Loucy (cell line): Measurements from ENCODE around the gene BCAS1.
"Not testable (repeated sequence)": the region's sequence is repeated elsewhere in the genome, so short reads cannot be mapped to it uniquely, and the experiment has no call there.

Source experiments
- H2AFZ ChIP-seq: fragments of 200-600 bp; sonication (generic); 2 replicates; pipeline ENCODE4 v1.6.0; 2016; ENCODE audit warnings: antibody characterized with exemption, mild to moderate bottlenecking, low read length, moderate library complexity
- H3F3A ChIP-seq: fragments of 200-600 bp; 2 replicates; pipeline ENCODE4 v1.6.0; 2016; ENCODE audit warnings: antibody characterized with exemption, low read depth, mild to moderate bottlenecking
- H3K27me3 ChIP-seq: fragments of 200-600 bp; sonication (generic); 2 replicates; pipeline ENCODE4 v1.6.1; 2014; ENCODE audit warnings: low read length, mild to moderate bottlenecking; ENCODE audit not compliant: insufficient read depth, poor library complexity, severe bottlenecking
- H3K36me3 ChIP-seq: fragments of 200-600 bp; sonication (generic); 2 replicates; pipeline ENCODE4 v1.6.1; 2016; ENCODE audit warnings: low read length; ENCODE audit not compliant: insufficient read depth
- H3K4me1 ChIP-seq: fragments of 200-600 bp; sonication (generic); 2 replicates; pipeline ENCODE4 v1.5.1; 2014; ENCODE audit warnings: low read length, mild to moderate bottlenecking; ENCODE audit not compliant: insufficient read depth, poor library complexity, severe bottlenecking
- H3K4me2 ChIP-seq: fragments of 200-600 bp; sonication (generic); 2 replicates; pipeline ENCODE4 v1.6.0; 2014; ENCODE audit warnings: antibody characterized with exemption, low read length, low read depth, mild to moderate bottlenecking; ENCODE audit not compliant: poor library complexity, severe bottlenecking
- H3K4me3 ChIP-seq: fragments of 200-600 bp; sonication (generic); 2 replicates; pipeline ENCODE4 v1.5.1; 2014; ENCODE audit warnings: low read length, mild to moderate bottlenecking, mixed read lengths; ENCODE audit not compliant: poor library complexity, severe bottlenecking
- H3K79me2 ChIP-seq: fragments of 200-600 bp; sonication (generic); 2 replicates; pipeline ENCODE4 v1.6.1; 2014; ENCODE audit warnings: low read length; ENCODE audit not compliant: insufficient read depth
- H3K9ac ChIP-seq: fragments of 200-600 bp; sonication (generic); 2 replicates; pipeline ENCODE4 v1.6.0; 2014; ENCODE audit warnings: mild to moderate bottlenecking, low read depth, low read length, moderate library complexity; ENCODE audit not compliant: poor library complexity, severe bottlenecking
- H3K9me2 ChIP-seq: fragments of 200-600 bp; sonication (generic); replicated peaks from 2 replicates; pipeline ENCODE4 v1.6.1; 2016; ENCODE audit warnings: low read depth, low read length, mixed read lengths
- H3K9me3 ChIP-seq: fragments of 200-600 bp; sonication (generic); 2 replicates; pipeline ENCODE4 v1.6.1; 2014; ENCODE audit warnings: mild to moderate bottlenecking, antibody characterized with exemption, low read length, low read depth; ENCODE audit not compliant: insufficient read depth
- H4K20me1 ChIP-seq: fragments of 200-600 bp; sonication (generic); 2 replicates; pipeline ENCODE4 v1.6.0; 2014; ENCODE audit warnings: antibody characterized with exemption, low read length, mild to moderate bottlenecking; ENCODE audit not compliant: insufficient read depth, poor library complexity, severe bottlenecking
- EZH2phosphoT487 ChIP-seq: fragments of 200-600 bp; IDR thresholded peaks from 2 replicates; pipeline ENCODE4 v1.6.1; 2018; ENCODE audit warnings: antibody characterized with exemption, mild to moderate bottlenecking, moderate library complexity, borderline replicate concordance
- TF ChIP-seq, protein P1 (sequence below): fragments of 200-600 bp; sonication (generic); conservative IDR thresholded peaks from 2 replicates; pipeline ENCODE4 v1.5.1; 2014; ENCODE audit warnings: mild to moderate bottlenecking, antibody characterized with exemption, low read length

BCAS1 gene

DNA sequence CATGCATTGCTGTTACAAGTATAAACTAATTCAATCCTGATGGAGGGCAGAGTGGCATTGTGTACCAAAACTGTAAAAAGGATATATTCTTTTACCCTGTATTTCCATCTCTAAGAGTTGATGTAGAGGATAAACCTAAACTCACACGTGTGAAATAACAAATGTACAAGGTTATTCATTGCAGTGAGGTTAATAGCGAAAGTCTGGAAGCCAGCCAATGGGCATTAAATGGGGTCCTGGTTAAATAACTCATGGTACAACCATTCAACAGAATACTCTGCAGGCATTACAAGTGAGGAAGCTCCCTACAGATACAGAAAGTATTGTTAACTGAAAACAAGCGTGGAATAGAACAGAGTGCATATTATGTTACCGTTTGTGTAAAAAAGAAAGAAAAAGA lies 56.9 kb downstream of the BCAS1 start:
- Histone ChIP-seq H3K79me2 (no peaks in the 10 kb centered on the region), H4K20me1 (no peaks in the 10 kb centered on the region), H3F3A (no peaks in the 10 kb centered on the region), H3K36me3 (no peaks in the 10 kb centered on the region), H3K9ac (no peak overlapping the region), H3K9me3 (no peaks in the 10 kb centered on the region), H3K4me3 (no peak overlapping the region), H3K4me1 (no peaks in the 10 kb centered on the region), H3K4me2 (no peak overlapping the region), H3K27me3 (no peaks in the 10 kb centered on the region), H3K9me2 (no peaks in the 10 kb centered on the region), H2AFZ (no peak overlapping the region)
- TF ChIP-seq, protein P1, sequence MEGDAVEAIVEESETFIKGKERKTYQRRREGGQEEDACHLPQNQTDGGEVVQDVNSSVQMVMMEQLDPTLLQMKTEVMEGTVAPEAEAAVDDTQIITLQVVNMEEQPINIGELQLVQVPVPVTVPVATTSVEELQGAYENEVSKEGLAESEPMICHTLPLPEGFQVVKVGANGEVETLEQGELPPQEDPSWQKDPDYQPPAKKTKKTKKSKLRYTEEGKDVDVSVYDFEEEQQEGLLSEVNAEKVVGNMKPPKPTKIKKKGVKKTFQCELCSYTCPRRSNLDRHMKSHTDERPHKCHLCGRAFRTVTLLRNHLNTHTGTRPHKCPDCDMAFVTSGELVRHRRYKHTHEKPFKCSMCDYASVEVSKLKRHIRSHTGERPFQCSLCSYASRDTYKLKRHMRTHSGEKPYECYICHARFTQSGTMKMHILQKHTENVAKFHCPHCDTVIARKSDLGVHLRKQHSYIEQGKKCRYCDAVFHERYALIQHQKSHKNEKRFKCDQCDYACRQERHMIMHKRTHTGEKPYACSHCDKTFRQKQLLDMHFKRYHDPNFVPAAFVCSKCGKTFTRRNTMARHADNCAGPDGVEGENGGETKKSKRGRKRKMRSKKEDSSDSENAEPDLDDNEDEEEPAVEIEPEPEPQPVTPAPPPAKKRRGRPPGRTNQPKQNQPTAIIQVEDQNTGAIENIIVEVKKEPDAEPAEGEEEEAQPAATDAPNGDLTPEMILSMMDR = no peak
- TF ChIP-seq EZH2phosphoT487 = no peak

DNA sequence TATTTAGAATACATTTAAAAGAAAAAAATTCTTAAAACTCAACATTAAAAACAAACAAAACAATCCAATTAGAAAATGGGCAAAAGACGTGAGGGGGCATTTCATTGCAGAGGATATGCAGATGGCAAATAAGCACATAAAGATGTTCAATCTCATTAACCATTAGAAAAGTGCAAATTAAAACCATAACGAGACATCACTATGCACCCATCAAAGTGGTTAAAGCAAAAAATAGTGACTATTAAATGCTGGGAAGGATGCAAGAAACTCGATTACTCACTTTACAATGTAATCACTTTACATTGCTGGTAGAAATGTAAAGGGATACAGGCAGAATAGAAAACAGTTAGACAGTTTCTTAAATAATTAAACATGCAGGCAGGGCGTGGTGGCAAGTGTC lies 59.0 kb downstream of the BCAS1 start:
- Histone ChIP-seq H3K9me3 (no peaks in the 10 kb centered on the region), H3K79me2 (no peaks in the 10 kb centered on the region), H3K36me3 (no peaks in the 10 kb centered on the region), H3K9me2 (no peaks in the 10 kb centered on the region), H3K4me3 (no peak overlapping the region), H3K4me2 (no peak overlapping the region), H4K20me1 (no peaks in the 10 kb centered on the region), H2AFZ (no peak overlapping the region), H3K27me3 (no peaks in the 10 kb centered on the region), H3K4me1 (no peaks in the 10 kb centered on the region), H3F3A (no peaks in the 10 kb centered on the region), H3K9ac (no peak overlapping the region)
- TF ChIP-seq, protein P1 = no peak
- TF ChIP-seq EZH2phosphoT487 = no peak

GRCh38 chr20:54006216-54006615 lies 64.2 kb downstream of the BCAS1 start:
- not testable (repeated sequence) for H4K20me1 ChIP-seq, H3K27me3 ChIP-seq, H3K36me3 ChIP-seq, H3K4me1 ChIP-seq, H3K9me3 ChIP-seq, H2AFZ ChIP-seq, H3K4me2 ChIP-seq, H3F3A ChIP-seq, H3K4me3 ChIP-seq, H3K9me2 ChIP-seq, H3K79me2 ChIP-seq, H3K9ac ChIP-seq

DNA sequence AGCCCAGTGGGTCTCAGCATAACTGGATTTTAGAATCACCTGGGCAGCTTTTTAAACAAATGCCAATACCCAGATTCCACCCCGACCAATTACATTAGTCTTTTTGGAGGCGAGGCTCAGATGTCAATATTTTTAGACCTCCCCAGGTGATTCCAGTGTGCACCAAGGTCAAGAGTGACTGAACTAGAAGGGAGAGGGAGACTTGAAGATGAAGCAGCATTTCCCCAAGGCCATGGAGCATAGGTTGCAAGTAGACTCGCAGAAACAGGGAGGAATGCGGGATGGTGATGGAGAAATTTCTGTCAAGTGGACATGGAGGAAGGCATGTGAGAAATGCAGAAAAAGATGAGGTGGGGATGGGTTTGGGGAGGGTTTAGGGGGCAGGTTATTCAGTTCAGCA lies 64.9 kb downstream of the BCAS1 start:
- TF ChIP-seq, protein P1 = no peak
- TF ChIP-seq EZH2phosphoT487 = no peak
- Histone ChIP-seq H3K4me1 (no peaks in the 10 kb centered on the region), H3K4me3 (no peak overlapping the region), H3K9me3 (no peaks in the 10 kb centered on the region), H2AFZ (no peak overlapping the region), H3K79me2 (no peaks in the 10 kb centered on the region), H3F3A (no peaks in the 10 kb centered on the region), H3K9ac (no peak overlapping the region), H3K4me2 (no peak overlapping the region), H3K9me2 (no peaks in the 10 kb centered on the region), H4K20me1 (no peaks in the 10 kb centered on the region), H3K27me3 (no peaks in the 10 kb centered on the region), H3K36me3 (no peaks in the 10 kb centered on the region)
